NCI-H2227 treated with DMSO at 0.1 percent for 48 hours (cell line): ENCODE results near the gene ZNF33B.
"Not testable (repeated sequence)": the region's sequence is repeated elsewhere in the genome, so short reads cannot be mapped to it uniquely, and the experiment has no call there.

Experiments
- DNase-seq: peaks from one replicate; lab custom pipeline; 2025; lab: John Stamatoyannopoulos, UW

ZNF33B gene

DNA sequence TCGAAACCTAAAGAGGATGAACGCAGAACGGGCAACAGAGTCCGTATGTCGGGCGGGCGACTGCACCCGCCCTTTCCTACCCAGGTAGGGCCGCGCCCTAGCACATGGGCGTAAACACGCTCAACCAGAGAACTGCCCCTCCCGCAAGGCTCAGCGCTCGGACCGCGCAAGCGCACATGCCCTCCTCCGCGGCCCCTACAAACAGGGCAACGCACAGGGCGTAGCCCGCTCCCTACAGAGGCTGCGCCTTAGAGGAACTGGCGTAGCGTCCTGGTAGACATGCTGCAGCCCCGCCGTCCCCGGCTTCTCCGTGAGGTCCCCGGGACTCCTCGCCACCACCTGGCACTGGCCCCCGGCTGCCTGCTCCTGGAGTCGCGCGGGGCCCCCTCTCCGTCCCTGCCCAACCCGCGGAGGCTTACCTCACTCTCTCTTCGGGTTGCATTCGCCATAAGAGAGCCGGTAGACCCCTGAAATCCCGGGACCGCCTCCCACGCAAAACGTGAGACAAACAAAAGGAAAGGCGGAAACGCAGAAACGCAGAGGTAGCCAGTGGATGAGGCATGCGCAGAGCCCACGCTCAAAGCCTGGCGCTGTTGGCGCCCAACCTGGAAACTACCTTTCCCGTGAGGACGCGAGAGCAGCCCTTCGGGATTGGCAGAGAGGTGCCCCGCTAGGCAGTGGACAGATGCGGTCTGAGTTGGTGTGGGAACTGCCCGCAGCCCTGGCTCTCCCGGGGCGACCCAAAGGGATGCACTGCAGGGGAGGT is at the start of gene ZNF33B:
TSS of gene ZNF33B (minus strand) at position 516 of the 766 bp plus-strand sequence. CDS start 1,642 bp downstream, outside the sequence.
- DNase-seq, result peak; percentile 87

DNA sequence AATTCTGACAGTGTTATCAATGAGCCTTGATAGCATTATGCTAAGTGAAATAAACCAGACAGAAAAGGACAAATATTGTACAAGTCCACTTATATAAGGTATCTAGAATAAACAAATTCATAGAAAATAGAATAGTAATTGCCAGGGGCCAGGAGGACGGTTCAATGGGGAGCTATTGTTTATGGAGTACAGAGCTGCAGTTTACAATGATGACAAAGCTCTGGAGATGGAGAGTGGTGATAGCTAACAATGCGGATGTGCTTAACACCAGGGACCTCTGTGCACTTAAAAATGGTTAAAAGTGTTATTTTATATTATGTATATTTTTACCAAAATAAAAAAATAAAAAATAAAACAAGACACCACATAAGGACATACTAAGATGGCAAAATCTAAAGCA is 46.1 kb upstream of the ZNF33B start:
- DNase-seq, result no peak

DNA sequence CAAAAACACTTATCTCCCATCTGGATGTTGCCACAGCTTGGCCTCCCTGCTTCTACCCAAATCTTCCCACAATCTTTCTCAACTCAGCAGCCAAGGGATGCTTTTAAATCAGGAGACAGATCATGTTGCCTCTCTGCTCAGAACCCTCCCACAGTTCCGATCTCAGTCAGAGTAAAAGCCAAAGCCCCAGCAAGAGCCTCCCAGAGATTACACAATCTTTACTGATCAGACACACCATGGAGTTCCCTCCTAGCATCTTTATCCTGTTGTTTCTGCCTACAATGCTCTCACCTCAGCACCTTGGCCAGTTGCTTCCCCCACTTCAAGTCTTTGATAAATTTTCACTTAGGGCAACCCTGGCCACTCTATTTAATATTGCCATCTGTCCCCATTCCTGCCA is 41.9 kb upstream of the ZNF33B start:
- DNase-seq, result no peak

DNA sequence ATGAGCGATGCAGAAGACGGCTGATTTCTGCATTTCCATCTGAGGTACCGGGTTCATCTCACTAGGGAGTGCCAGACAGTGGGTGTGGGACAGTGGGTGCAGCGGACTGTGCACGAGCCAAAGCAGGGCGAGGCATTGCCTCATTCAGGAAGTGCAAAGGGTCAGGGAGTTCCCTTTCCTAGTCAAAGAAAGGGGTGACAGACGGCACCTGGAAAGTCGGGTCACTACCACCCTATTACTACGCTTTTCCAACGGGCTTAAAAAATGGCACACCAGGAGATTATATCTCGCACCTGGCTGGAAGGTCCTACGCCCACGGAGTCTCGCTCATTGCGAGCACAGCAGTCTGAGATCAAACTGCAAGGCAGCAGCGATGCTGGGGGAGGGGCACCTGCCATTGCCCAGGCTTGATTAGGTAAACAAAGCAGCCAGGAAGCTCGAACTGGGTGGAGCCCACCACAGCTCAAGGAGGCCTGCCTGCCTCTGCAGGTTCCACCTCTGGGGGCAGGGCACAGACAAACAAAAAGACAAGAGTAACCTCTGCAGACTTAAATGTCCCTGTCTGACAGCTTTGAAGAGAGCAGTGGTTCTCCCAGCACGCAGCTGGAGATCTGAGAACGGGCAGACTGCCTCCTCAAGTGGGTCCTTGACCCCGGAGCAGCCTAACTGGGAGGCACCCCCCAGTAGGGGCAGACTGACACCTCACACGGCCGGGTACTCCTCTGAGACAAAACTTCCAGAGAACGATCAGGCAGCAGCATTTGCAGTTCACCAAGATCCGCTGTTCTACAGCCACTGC is 27.0 kb upstream of the ZNF33B start:
- not testable (repeated sequence) for DNase-seq

DNA sequence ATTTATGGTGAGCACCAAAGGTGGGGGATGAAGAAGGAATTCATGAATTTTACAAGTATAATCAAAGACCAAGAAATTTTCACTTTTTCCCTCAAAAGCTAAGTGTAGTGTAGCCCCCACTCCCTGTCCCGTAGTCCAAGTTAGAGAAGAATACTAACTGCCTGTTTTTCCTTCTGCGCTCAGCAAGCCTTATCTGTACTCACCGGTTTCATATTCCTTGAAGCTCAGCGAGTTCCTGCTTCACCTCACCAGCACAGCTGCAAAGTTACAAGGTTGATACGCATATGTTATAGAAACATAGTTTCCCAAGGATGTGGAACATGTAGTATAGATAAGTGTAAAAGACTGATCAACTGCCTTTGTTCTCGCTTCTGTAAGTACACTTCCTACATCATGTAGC is 16.0 kb upstream of the ZNF33B start:
- no peak for DNase-seq

DNA sequence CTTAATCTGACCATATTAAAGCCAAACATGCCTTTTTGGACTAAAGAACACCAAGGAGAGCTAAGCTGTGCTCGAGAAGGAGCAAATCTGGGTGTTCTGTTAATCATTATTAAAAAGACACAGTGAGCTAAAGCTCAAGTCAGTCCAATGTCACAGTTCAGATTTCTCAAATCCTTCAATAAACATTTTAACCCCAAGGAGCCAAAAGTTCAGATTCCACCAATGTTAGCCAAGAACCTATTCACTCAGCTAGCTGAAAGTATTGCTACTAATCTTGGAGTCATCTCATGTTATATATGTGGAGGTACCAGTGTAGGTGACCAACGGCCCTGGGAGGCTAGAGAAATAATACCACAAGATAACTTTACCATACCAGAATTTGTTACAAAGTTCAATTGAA is 14.5 kb upstream of the ZNF33B start:
- DNase-seq, result no peak

DNA sequence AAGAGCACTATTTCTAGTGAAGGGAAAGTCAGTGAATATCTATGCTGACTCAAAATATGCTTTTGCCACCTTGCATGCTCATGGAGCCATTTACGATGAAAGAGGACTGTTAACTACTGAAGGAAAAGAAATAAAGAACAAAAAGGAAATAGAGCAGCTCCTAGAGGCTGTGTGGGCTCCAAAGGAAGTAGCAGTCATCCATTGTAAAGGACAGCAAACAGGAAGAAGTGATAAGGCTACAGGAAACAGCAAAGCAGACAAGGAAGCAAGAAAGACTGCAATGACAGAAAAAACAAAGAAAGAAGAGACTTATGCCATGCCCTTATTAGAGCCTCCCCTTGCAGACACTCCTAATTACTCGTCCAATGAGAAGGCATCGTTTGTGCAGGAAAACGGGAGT is 12.0 kb upstream of the ZNF33B start:
- no peak for DNase-seq

DNA sequence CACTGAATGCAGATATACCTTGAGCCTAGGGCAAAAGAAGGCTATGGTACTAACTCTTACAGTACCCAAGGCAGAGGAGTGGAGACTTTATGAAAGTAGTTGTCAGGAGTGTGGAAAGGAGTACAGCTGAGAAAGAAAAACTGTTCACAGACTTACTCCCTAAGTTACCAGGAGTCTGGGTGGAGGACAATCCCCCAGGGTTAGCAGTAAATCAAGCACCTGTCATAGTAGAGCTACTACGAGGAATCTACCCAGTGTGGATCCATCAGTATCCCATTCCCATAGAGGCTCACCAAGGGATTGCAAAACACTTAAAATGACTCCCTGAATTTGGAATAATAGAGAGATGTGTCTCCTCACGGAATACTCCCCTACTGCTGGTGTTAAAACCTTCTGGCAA is 10.1 kb upstream of the ZNF33B start:
- no peak for DNase-seq

DNA sequence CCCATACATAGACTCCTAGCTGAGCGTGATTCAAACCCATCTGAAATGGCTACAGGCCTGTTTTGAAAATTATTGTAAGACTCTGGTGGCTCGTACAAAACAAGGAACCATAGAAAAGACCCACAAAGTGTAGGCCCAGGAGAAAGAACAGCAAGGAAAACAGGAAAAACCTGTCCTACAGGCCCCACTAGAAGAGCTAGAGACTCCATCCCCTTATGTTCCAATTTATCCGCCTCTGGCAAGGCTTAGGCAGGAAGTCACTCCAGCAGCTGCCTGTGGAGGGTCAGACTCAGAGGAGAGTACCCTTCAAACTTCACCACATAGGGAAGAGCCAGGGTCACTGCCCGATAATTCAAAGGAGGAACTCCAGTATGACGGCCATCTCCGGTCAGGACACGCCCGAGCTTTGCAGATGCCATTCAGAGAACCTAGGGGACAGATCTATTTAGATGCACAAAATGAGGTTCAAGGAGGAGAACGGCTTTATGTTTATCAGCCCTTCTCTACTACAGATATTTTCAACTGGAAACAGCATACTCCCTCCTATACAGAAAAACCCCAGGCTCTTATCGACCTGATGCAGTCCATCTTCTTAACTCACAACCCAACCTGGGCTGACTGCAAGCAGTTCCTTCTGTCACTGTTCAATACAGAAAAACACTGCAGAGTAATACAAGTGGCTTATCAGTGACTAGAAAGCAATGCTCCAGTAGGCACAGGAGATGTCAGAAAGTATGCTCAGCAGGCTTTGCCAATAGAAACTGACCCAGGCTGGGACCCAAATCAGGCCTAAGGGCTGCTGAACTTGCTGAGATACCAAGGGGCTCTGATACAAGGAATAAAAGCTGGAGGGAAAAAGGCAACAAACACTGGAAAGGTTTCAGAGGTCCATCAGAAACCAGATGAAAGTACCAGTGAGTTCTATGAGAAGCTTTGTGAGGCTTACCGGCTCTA is 8.6 kb upstream of the ZNF33B start:
- no peak for DNase-seq

DNA sequence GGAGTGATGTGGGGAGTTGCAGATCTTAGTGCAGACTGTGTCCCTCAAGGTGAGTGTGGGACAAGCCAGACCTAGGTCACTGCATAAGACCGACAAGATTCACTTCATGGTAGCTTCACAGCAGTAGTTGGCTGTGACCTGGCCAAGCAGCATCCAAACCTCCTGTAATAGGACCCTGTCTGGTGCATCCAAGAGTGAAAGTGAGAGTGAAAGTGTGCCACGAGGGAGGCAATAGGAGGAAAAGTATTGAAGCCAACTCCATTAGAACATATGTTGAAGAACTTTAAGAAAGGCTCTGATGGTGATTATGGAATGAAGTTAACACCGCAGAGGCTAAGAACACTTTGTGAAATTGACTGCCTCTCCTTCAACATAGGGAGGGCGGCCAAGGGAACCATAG is 7.8 kb upstream of the ZNF33B start:
- DNase-seq, result no peak

DNA sequence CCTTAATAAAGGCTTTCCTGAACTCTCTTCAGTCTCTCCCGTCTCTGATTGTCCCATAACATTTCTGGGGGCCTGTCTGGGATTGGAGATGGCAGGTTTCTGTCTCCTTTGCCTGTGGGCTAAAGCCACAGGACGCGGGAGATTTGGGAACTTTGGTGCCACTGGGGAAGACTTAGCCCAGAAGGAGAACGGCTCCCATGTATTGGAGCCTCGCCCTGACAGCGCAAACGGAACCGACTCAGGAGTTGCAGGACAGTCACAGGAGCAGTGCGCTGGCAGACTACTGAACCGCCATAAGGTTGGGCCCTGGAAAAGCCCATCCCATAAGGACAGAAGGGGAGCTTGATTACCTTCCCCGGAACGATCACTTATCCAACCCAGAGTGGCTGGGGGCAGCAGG is 7.1 kb upstream of the ZNF33B start:
- DNase-seq, result no peak

DNA sequence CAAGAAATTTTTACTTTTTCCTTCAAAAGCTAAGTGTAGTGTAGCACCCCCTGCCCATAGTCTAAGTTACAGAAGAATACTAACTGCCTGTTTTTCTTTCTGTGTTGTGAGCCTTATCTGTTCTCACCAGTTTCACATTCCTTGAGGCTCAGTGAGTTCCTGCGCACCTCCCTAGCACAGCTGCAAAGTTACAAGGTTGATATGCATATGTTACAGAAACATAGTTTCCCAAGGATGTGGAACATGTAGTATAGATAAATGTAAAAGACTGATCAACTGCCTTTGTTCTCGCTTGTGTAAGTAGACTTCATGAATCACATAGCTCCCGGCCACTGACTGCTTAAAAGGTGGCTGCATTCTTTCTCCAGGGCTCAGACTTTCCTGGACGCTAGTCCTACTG is 6.7 kb upstream of the ZNF33B start:
- DNase-seq, result no peak

DNA sequence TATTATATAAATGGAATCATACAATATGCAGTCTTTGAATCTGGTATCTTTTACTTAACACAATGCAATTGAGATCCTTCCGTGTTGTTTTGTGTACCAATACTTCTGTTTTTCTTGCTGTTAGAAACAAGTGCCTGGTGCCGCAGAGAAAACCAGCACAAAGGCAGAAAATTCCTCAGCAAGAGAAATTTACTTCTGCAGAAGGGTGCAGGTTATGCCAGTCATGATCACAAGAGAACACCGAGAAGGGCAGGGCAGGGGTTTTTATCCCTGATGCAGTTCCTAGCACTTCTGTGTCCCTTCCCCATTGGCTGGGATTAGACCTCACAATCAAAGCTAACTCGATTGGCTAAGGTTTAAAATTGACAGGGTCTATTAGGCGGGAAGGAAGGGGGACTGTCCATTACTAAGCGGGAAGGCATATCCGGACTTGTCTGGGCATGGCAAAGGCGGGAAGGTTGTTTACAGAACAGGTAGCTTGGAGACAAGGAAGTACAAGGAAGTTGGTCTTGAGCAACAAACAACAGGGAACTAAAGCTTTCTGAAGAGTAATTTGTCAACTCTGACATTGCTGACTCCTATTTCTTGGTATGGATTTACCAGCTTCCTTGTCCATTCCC is 2.4 kb upstream of the ZNF33B start:
- DNase-seq, result no peak

DNA sequence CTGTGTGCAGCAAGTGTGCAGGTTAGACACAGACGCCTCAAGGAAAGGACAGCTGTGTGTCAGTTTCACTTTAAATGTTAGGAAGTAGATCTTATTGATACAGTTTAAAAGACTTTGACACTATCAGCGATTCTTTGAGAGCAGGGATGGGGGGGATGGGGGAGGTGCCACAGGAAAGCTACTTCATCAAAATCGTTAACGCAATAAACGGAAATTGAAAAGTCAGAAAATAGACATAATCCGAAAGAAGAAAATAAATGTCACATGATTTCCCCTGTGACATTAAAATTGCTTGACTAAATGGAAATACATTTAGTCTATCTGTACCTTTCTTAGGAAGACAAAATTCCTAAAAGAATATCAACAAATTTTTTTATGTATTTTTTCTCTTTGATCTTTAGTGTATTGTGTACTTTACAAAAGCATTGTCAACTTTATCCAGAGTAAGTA is 476 bp upstream of the ZNF33B start:
- DNase-seq, result no peak

DNA sequence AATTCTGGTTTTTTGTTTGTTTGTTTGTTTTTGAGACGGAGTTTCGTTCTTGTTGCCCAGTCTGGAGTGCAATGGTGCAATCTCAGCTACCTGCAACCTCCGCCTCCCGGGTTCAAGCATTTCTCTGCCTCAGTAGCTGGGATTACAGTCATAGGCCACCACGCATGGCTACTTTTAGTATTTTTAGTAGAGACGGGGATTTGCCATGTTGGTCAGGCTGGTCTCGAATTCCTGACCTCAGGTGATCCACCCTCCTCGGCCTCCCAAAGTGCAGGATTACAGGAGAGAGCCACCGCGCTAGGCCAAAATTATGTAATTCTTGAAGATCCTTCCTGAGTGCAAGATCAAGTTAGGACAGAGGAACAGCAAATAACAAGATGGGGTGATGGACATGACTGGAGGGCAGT is 719 bp downstream of the ZNF33B start:
- DNase-seq, result no peak

DNA sequence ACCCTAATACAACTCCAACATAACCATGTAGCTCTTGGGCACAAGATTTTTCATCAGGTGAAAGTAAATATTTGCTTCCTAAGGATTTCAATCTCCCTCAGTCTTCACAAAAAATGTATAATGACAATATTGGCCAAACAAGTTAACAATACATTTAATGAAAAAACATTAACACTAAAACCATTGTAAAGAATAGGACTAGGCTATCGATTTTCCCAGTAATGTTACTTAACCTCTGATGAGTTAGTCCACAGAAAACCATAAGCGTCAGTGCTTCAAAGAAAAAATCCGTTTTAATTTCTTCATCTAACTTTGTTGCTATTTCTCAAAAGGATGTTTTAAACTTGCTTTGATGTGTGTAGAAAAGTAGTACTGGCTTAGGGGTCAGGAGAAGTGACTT is 1.2 kb downstream of the ZNF33B start:
- no peak for DNase-seq

DNA sequence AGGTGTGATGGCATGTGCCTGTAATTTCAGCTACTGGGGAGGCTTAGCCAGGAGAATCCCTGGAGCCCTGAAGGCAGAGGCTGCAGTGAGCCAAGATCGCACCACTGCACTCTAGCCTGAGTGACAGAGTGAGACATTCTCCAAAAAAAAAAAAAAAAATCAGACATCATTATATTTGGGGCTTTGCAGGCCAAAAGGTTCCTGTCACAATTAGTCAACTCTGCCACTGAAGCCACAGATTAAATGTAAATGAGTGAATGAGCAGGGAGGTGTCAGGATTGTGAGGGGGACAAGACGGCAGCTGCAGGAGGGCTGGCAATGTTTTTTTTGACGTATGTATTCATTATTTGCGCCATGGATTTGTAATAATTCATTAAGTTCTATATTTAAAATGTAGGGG is 3.3 kb downstream of the ZNF33B start:
- no peak for DNase-seq

DNA sequence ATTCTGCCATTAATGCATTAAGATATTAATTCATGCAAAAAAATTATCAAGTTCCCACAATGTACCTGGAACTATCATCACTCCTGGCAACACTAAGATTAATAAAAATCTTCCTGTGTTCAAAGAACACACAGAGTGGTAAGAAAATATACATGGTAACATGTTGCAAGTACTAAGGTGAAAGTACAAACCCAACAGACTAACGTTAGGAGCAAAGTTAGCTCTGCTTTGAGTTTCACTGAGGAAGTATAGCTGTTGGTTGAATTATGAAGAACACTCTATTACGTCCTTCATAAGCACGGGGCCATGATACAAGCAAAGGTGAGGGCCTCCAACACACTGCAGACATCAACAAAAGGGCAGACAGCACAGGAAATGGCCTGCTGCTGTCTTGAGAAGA is 5.8 kb downstream of the ZNF33B start:
- DNase-seq, result no peak

DNA sequence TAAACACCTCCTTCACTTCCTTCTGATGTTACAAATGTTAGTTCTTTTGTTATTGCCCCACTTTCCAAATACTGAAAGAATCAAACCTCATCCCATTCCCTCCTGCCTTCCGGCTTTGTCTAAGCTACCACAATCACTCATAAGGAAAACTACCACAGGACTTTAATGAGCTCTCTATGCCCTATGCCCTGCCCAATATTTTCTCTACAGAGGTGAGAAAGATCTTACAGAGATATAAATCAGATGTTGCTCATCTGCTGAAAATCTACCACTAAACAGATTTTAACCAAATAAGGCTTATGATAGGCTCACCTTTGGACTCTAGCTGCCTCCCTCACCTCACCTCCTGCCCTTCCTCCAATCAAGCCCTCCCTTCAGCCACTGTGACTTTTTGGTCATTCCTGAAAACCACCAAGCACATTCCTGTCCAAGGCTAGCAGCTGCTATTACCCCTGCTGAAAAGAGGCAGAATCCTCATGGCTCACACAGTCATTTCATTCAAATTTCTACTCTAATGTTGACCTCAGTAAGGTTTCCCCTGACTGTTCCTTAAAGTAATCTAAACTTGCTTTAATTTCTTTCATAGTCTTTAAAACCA is 7.7 kb downstream of the ZNF33B start:
- no peak for DNase-seq

DNA sequence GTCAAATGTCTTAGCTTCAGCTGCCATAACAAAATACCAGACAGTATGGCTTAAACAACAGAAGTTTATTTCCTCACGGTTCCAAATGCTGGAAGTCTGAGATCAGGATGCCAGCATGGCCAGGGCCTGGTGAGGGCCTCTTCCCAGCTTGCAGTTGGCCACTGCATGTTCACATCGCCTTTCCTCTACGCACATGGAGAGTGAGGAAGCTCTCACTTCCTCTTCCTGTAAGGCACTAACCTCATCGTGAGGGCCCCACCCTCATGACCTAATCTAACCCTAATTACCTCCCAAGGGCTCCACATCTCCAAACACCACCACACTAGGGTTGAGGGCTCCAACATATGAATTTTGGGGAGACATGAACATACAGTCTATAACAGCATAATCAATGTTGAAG is 14.4 kb downstream of the ZNF33B start:
- DNase-seq, result no peak

DNA sequence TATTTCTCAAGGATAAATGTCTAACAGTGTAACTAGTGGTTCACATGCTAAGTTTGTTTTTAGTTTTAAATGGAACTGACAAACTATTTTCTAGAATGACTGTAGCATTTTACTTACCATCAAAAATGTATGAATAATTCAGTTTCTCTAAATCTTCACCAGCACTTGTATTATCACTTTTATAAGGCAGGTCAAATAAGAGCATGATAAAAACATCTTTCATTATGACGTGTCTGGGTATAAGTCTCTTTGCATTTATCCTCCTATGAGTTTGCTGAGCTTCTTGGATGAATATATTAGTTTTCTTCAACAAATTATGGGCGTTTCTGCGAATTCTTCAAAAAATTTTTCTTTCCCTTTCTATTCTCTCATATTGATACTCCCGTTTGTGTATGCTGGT is 19.9 kb downstream of the ZNF33B start:
- no peak for DNase-seq
